Epithelial cell of proximal tubule (primary cell): Measurements from ENCODE around the gene PSMG4. TPM values are rescaled to one million over a fixed set of nuclear protein-coding genes. Genes with fewer than 3 reads are reported as not detected.

Experiments used
- DNase-seq: peaks from one replicate; pipeline ENCODE4 v3.0.0-alpha.2; 2011; ENCODE audit warnings: low read depth
- H3K4me3 ChIP-seq: 2 replicates; pipeline ENCODE4 v1.5.1; 2011; ENCODE audit warnings: low read depth, mild to moderate bottlenecking, low read length
- total RNA-seq: library from RNA; depleted of rRNA; stranded (reverse); fragments of >200 nt; gene quantifications from 2 replicates; pipeline ENCODE4 v1.2.3, GENCODE V29; 2015
- TF ChIP-seq, protein P1 (sequence below): conservative IDR thresholded peaks from 2 replicates; pipeline ENCODE4 v1.5.1; 2012; ENCODE audit warnings: low read depth, mild to moderate bottlenecking, low read length

Gene PSMG4
- total RNA-seq, 1 donor from 2014 or later = 24.6 TPM

DNA sequence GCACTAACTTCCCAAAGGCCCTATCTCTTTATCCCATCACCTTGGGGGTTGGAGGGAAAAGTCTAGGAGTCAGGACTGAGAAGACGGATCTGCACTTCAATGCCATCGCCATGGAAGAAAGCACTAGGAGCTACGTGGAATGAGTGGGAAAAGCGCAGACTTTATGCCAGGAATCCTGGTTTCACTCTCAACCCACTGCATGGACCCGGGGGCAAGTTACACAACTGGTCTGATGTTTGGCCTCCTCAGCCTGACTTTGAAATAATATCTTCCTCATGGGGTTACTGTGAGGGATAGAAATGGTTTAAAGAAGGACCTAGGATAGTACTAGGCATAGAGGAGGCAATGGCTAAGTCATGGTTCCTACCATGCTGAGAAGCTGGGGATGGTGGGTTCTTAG, 13.5 kb upstream of the PSMG4 start:
- DNase-seq = no peak
- TF ChIP-seq, protein P1, sequence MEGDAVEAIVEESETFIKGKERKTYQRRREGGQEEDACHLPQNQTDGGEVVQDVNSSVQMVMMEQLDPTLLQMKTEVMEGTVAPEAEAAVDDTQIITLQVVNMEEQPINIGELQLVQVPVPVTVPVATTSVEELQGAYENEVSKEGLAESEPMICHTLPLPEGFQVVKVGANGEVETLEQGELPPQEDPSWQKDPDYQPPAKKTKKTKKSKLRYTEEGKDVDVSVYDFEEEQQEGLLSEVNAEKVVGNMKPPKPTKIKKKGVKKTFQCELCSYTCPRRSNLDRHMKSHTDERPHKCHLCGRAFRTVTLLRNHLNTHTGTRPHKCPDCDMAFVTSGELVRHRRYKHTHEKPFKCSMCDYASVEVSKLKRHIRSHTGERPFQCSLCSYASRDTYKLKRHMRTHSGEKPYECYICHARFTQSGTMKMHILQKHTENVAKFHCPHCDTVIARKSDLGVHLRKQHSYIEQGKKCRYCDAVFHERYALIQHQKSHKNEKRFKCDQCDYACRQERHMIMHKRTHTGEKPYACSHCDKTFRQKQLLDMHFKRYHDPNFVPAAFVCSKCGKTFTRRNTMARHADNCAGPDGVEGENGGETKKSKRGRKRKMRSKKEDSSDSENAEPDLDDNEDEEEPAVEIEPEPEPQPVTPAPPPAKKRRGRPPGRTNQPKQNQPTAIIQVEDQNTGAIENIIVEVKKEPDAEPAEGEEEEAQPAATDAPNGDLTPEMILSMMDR = no peak

DNA sequence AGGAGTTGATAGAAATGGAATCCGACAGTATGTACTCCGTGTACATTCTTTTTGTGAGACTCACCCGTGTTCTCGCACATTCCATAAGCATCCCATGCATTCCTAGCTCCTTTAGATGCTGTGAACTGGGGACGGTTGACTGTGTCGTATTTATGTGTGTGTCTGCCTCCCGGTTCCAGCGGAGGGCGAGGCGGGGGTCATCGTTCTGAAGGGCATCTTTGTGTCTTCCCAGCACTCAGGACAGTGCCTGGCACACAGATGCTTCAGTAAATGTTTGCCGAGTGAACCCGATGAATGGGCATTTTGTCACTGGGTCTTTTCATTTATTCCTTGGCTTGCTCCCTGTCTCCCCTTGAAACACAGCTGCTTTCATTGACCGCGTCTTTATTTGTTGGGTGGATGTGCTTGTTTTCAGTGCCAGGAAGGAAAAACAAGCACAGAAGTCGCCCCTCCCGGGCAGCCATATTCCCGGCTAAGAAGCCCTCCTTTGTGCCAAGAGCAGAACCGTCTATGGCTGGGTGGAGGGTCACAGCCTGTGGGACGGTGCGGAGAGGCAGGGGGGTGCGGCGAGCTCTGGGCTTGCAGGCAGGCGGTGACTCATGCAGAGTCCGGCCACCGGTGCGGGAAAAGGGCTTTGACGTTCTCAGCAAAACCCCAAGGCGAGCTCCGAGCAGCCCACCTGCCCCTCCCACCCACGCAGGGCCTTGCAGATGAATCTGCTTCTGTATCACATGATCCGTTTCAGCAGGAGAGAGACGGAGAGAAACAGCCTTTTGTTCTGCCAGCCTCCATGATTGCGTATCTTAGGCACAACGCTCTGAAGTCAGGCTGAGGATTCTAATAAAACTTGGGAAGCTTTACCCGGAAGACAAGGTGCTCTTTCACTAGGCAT, 11.2 kb upstream of the PSMG4 start:
- TF ChIP-seq, protein P1 = no peak
- no peak for DNase-seq
- peak overlapping the region; percentile 30 for H3K4me3 ChIP-seq

More for the DNA sequence above, 13.5 kb upstream of the PSMG4 start:
- no peak overlapping the region for H3K4me3 ChIP-seq

DNA sequence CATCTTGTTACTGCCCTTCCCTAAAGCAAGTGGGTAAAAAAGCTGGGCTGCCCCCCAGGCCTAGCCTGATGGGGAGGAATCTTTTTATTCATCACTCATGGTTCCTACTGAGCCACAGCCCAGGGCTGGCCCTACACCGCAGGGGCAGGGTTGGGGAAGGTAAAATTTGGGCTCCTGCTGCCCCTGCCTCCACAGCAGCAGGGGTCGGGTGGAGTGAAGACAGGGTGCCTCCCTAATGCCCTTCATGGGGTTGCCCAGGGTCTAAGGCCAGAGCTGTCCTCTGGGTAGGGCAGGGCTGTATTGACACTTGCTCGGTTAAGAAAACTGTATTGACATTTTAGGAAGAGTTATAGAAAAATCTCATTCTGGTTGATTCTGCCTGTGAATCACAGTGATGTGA, 8.9 kb upstream of the PSMG4 start:
- TF ChIP-seq, protein P1 = no peak
- H3K4me3 ChIP-seq = no peak overlapping the region
- no peak for DNase-seq

DNA sequence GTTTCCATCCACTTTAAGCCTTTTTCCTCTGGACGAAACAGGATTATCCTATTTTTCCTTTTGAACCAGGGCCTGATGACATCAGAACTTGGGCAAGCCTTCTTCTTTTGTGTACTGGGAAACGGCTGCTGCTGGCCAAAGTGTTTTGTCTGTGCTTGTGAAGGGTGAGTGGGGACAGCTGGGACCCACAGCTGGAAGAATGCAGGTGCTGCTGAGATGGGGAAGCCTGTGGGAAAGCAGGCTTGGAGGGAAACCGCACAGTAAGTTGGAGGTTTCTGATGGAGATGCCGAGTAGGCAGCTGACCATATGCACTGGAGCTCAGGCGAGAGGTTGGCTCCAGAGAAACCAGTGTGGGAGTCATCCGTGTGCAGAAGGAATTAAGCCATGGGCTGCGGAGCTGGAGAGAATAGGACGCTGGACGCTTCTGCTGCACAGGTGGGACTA, 8.5 kb upstream of the PSMG4 start:
- no peak overlapping the region for H3K4me3 ChIP-seq
- no peak for DNase-seq
- TF ChIP-seq, protein P1 = no peak

DNA sequence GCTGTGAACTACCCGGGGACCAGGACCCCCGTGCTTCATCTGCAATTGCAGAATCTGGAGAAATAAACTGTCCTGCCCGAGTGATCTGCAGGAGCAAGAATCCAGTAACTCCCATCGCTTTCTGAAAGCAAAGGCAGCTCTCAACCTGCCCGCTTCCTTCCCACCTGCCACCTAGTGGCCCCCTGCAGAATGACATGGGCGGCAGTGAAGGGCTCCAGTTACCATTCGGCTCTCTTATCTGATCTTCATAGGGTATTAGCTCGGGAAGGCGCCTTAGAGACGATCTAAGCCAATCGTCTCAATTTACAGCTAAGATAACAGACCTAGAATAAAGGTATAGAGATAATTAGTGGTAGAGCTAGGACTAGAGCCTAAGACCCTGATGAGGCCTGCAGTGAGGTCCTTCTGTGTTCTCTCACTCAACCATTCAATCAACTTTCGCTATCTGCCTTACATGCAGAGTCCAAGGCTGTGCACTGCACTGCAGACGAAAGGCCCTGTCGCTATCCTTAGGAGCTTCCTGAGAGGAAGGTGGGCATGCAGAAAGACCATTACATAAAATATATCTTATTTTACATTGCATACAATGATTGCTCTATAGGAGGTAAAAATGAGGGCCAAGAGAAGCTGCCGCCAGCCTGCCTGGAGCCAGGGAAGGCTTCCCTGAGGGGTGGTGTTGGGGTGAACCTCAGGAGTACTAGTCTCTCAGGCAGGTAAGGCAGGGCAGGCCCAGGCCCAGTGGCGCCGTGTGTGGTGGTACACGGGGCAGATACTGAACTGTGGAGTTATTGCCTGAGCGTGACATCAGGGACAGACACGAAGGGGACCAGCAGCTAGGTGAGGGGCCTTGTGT, 7.1 kb upstream of the PSMG4 start:
- no peak for DNase-seq
- TF ChIP-seq, protein P1 = peak; percentile 96

DNA sequence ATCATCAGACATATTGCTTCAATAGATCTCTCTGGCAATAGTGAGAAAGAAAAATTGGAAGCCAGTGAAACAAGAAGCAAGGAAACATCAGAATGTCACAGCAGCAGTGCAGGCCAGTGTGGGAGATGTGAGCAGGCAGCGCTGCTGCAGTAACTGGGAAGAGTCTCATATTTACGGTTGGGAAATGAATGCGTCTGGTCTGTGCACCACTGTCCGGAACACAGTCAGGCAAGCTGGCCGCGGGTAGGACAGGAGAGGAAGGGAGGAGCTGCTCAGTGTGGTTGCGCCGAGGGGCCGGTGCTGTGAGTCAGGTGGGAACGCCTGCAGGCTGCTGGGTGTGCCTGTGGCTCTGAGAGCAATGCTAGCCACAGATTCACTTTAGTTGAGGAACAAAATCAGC, 6.4 kb upstream of the PSMG4 start:
- DNase-seq = no peak
- TF ChIP-seq, protein P1 = no peak
- no peak overlapping the region for H3K4me3 ChIP-seq

More for the DNA sequence above, 7.1 kb upstream of the PSMG4 start:
- no peak overlapping the region for H3K4me3 ChIP-seq
